Parathyroid adenoma (tissue), 2 donors: Measurements from ENCODE around the gene ADGRG1.

Source experiments
- H2AFZ ChIP-seq: fragments of 300-600 bp; sonication (generic); one replicate; pipeline ENCODE4 v1.7.0; 2017; ENCODE audit warnings: antibody characterized with exemption, mild to moderate bottlenecking
- H3K27ac ChIP-seq: fragments of 300-600 bp; sonication (generic); one replicate; pipeline ENCODE4 v1.7.0; 2017
- H3K27me3 ChIP-seq: fragments of 300-600 bp; sonication (generic); one replicate; pipeline ENCODE4 v1.7.0; 2017; ENCODE audit warnings: low read length; ENCODE audit not compliant: control insufficient read depth, insufficient read depth
- H3K36me3 ChIP-seq: fragments of 300-600 bp; sonication (generic); one replicate; pipeline ENCODE4 v1.7.0; 2017; ENCODE audit warnings: low read length; ENCODE audit not compliant: control insufficient read depth, insufficient read depth
- H3K4me1 ChIP-seq: fragments of 300-600 bp; sonication (generic); one replicate; pipeline ENCODE4 v1.7.0; 2017; ENCODE audit warnings: control low read depth
- H3K4me2 ChIP-seq: fragments of 300-600 bp; sonication (generic); one replicate; pipeline ENCODE4 v1.7.0; 2017; ENCODE audit warnings: low read length
- H3K4me3 ChIP-seq: fragments of 300-600 bp; sonication (generic); one replicate; pipeline ENCODE4 v1.7.0; 2017; ENCODE audit warnings: low read depth, low read length
- H3K79me2 ChIP-seq: fragments of 300-600 bp; sonication (generic); one replicate; pipeline ENCODE4 v1.7.0; 2017; ENCODE audit warnings: control low read depth
- H3K9ac ChIP-seq: fragments of 300-600 bp; sonication (generic); one replicate; pipeline ENCODE4 v1.7.0; 2017; ENCODE audit warnings: mild to moderate bottlenecking
- H3K9me3 ChIP-seq: fragments of 300-600 bp; sonication (generic); one replicate; pipeline ENCODE4 v1.7.0; 2017; ENCODE audit warnings: low read length; ENCODE audit not compliant: control insufficient read depth
- CTCF ChIP-seq: fragments of 300-600 bp; sonication (generic); IDR thresholded peaks from one replicate; pipeline ENCODE4 v1.7.0; 2017; ENCODE audit warnings: antibody characterized with exemption, mild to moderate bottlenecking
- donor health status: primary hyperparathyroidism.

Gene ADGRG1

GRCh38 chr16:57607676-57608461 is 20.6 kb upstream of the ADGRG1 start:
- Histone ChIP-seq H2AFZ (no peak overlapping the region), H3K9ac (no peak overlapping the region), H3K27me3 (no peaks in the 10 kb centered on the region), H3K4me1 (no peaks in the 10 kb centered on the region), H3K4me2 (no peak overlapping the region), H3K79me2 (no peaks in the 10 kb centered on the region), H3K27ac (no peak overlapping the region), H3K9me3 (no peaks in the 10 kb centered on the region), H3K36me3 (no peaks in the 10 kb centered on the region), H3K4me3 (no peak overlapping the region)
- TF ChIP-seq CTCF, result no peak

GRCh38 chr16:57608462-57609113 is 19.8 kb upstream of the ADGRG1 start:
- Histone ChIP-seq H3K4me2 (no peak overlapping the region), H3K27me3 (no peaks in the 10 kb centered on the region), H3K4me1 (no peaks in the 10 kb centered on the region), H3K4me3 (no peak overlapping the region), H2AFZ (no peak overlapping the region), H3K9ac (no peak overlapping the region), H3K79me2 (no peaks in the 10 kb centered on the region), H3K9me3 (no peaks in the 10 kb centered on the region), H3K36me3 (no peaks in the 10 kb centered on the region), H3K27ac (no peak overlapping the region)
- TF ChIP-seq CTCF, result no peak

- Histone ChIP-seq H3K9me3 (no peaks in the 10 kb centered on the region), H3K79me2 (no peaks in the 10 kb centered on the region), H3K27me3 (no peaks in the 10 kb centered on the region), H3K4me1 (no peaks in the 10 kb centered on the region), H3K4me3 (no peak overlapping the region), H3K4me2 (no peak overlapping the region), H3K27ac (no peak overlapping the region), H3K36me3 (no peaks in the 10 kb centered on the region), H3K9ac (no peak overlapping the region), H2AFZ (no peak overlapping the region)
- no peak for TF ChIP-seq CTCF
Observed at GRCh38 chr16:57609541-57610401, 18.7 kb upstream of the ADGRG1 start.

GRCh38 chr16:57610611-57611010 is 17.8 kb upstream of the ADGRG1 start:
- Histone ChIP-seq H3K9me3 (no peaks in the 10 kb centered on the region), H3K27me3 (no peaks in the 10 kb centered on the region), H3K79me2 (no peaks in the 10 kb centered on the region), H3K27ac (no peak overlapping the region), H2AFZ (no peak overlapping the region), H3K4me3 (no peak overlapping the region), H3K36me3 (no peaks in the 10 kb centered on the region), H3K4me2 (no peak overlapping the region), H3K9ac (no peak overlapping the region), H3K4me1 (no peaks in the 10 kb centered on the region)
- no peak for TF ChIP-seq CTCF
